HepG2 (cell line): ENCODE data around the gene CYP27B1. TPM values are rescaled to one million over a fixed set of nuclear protein-coding genes. Genes with fewer than 3 reads are reported as not detected.

Experiments
- BCL6 ChIP-seq: IDR thresholded peaks from 2 replicates; pipeline ENCODE4 v1.6.1; 2016; ENCODE audit warnings: missing genetic modification reagents, missing compliant biosample characterization
- BRCA1 ChIP-seq: sonication (generic); formaldehyde crosslinking; IDR thresholded peaks from 2 replicates; pipeline ENCODE4 v1.4.0; 2020; ENCODE audit warnings: missing genetic modification reagents
- CENPX ChIP-seq: sonication (generic); formaldehyde crosslinking; IDR thresholded peaks from 2 replicates; pipeline ENCODE4 v1.9.0; 2021; ENCODE audit warnings: mild to moderate bottlenecking, missing genetic modification reagents, moderate library complexity
- HOXA3 ChIP-seq: sonication (generic); formaldehyde crosslinking; IDR thresholded peaks from 2 replicates; pipeline ENCODE4 v1.5.0; 2020; ENCODE audit warnings: missing genetic modification reagents
- JUND ChIP-seq: sonication (generic); formaldehyde crosslinking; IDR thresholded peaks from 2 replicates; pipeline ENCODE4 v1.8.0; 2022; ENCODE audit warnings: mild to moderate bottlenecking, missing genetic modification reagents
- PHF21A ChIP-seq: sonication (generic); formaldehyde crosslinking; IDR thresholded peaks from 2 replicates; pipeline ENCODE4 v1.5.0; 2020; ENCODE audit warnings: mild to moderate bottlenecking, missing genetic modification reagents
- RARA ChIP-seq: IDR thresholded peaks from 2 replicates; pipeline ENCODE4 v1.6.1; 2016; ENCODE audit warnings: missing genetic modification reagents, missing compliant biosample characterization
- RFXAP ChIP-seq: sonication (generic); formaldehyde crosslinking; IDR thresholded peaks from 2 replicates; pipeline ENCODE4 v1.4.0; 2020; ENCODE audit warnings: missing genetic modification reagents, borderline replicate concordance
- ZBTB42 ChIP-seq: sonication (generic); formaldehyde crosslinking; IDR thresholded peaks from 2 replicates; pipeline ENCODE4 v1.5.0; 2020; ENCODE audit warnings: mild to moderate bottlenecking, missing genetic modification reagents
- ZFP36L1 ChIP-seq: sonication (generic); formaldehyde crosslinking; IDR thresholded peaks from 2 replicates; pipeline ENCODE4 v1.8.0; 2022; ENCODE audit warnings: mild to moderate bottlenecking, missing genetic modification reagents, moderate library complexity
- ZNF232 ChIP-seq: sonication (generic); formaldehyde crosslinking; IDR thresholded peaks from 2 replicates; pipeline ENCODE4 v1.4.0; 2020; ENCODE audit warnings: missing genetic modification reagents, borderline replicate concordance
- ZNF235 ChIP-seq: sonication (generic); formaldehyde crosslinking; IDR thresholded peaks from 2 replicates; pipeline ENCODE4 v1.8.1; 2023; ENCODE audit warnings: mild to moderate bottlenecking, missing genetic modification reagents, borderline replicate concordance
- ZNF333 ChIP-seq: sonication (generic); formaldehyde crosslinking; IDR thresholded peaks from 2 replicates; pipeline ENCODE4 v1.4.0; 2020; ENCODE audit warnings: mild to moderate bottlenecking, missing genetic modification reagents, borderline replicate concordance
- ZNF337 ChIP-seq: sonication (generic); formaldehyde crosslinking; IDR thresholded peaks from 2 replicates; pipeline ENCODE4 v1.5.1; 2020; ENCODE audit warnings: missing genetic modification reagents, low read depth, mild to moderate bottlenecking, borderline replicate concordance
- ZNF382 ChIP-seq: sonication (generic); formaldehyde crosslinking; IDR thresholded peaks from 2 replicates; pipeline ENCODE4 v1.5.0; 2020; ENCODE audit warnings: missing genetic modification reagents, mild to moderate bottlenecking, borderline replicate concordance
- ZNF546 ChIP-seq: sonication (generic); formaldehyde crosslinking; conservative IDR thresholded peaks from 2 replicates; pipeline ENCODE4 v1.8.1; 2023; ENCODE audit warnings: mild to moderate bottlenecking, missing genetic modification reagents
- ZNF605 ChIP-seq: sonication (generic); formaldehyde crosslinking; IDR thresholded peaks from 2 replicates; pipeline ENCODE4 v1.8.0; 2022; ENCODE audit warnings: mild to moderate bottlenecking, missing genetic modification reagents
- ZNF614 ChIP-seq: IDR thresholded peaks from 2 replicates; pipeline ENCODE4 v1.6.1; 2018; ENCODE audit warnings: missing biosample characterization, missing genetic modification reagents, inconsistent platforms, borderline replicate concordance
- ZNF737 ChIP-seq: sonication (generic); formaldehyde crosslinking; IDR thresholded peaks from 2 replicates; pipeline ENCODE4 v1.5.0; 2020; ENCODE audit warnings: missing genetic modification reagents, mild to moderate bottlenecking, borderline replicate concordance
- ZNF75D ChIP-seq: sonication (generic); formaldehyde crosslinking; IDR thresholded peaks from 2 replicates; pipeline ENCODE4 v1.8.1; 2023; ENCODE audit warnings: missing genetic modification reagents, mild to moderate bottlenecking, borderline replicate concordance
- polyA plus RNA-seq, 8 experiments: library from polyadenylated mRNA; depleted of rRNA in 3 of 8; stranded (reverse) in 7 of 8; unstranded in 1 of 8; fragments of >200 nt; fragmentation: Illumina TruSeq in 4 of 8; extraction: Trizol in 4 of 8; gene quantifications; 2 replicates each; pipeline versions ENCODE4 v1.2.1 to v1.2.3, GENCODE V29; 2011 to 2016; ENCODE audit warnings: low read depth in 4 of 8, missing spikeins in 1 of 8, mixed read lengths in 1 of 8; ENCODE audit not compliant: insufficient read depth in 1 of 8
- total RNA-seq, 5 experiments: library from RNA; depleted of rRNA; stranded (reverse); fragments of >200 nt; fragmentation: Illumina TruSeq; extraction: Trizol; gene quantifications; 2 replicates each; pipeline ENCODE4 v1.2.3, GENCODE V29; 2016; ENCODE audit warnings: low read depth in 1 of 5
- TF ChIP-seq, protein P1 (sequence below): sonication (generic); formaldehyde crosslinking; IDR thresholded peaks from 2 replicates; pipeline ENCODE4 v1.4.0; 2020; ENCODE audit warnings: missing genetic modification reagents
- TF ChIP-seq, protein P2 (sequence below): sonication (generic); formaldehyde crosslinking; IDR thresholded peaks from 2 replicates; pipeline ENCODE4 v1.8.1; 2023; ENCODE audit warnings: mild to moderate bottlenecking, missing genetic modification reagents
- TF ChIP-seq, protein P3 (sequence below): IDR thresholded peaks from 2 replicates; pipeline ENCODE4 v1.6.1; 2012; ENCODE audit warnings: inconsistent platforms
- TF ChIP-seq, protein P4 (sequence below): sonication (generic); formaldehyde crosslinking; IDR thresholded peaks from 2 replicates; pipeline ENCODE4 v1.8.0; 2023; ENCODE audit warnings: mild to moderate bottlenecking, missing genetic modification reagents
- TF ChIP-seq, protein P5 (sequence below): sonication (generic); formaldehyde crosslinking; IDR thresholded peaks from 2 replicates; pipeline ENCODE4 v1.4.0; 2020; ENCODE audit warnings: missing genetic modification reagents

Gene CYP27B1
- total and polyA plus RNA-seq, 2 of the 13 experiments (the other 11 are each of a cell fraction or from before 2014, with no cell fraction given): 2.3 to 3.0 TPM

DNA sequence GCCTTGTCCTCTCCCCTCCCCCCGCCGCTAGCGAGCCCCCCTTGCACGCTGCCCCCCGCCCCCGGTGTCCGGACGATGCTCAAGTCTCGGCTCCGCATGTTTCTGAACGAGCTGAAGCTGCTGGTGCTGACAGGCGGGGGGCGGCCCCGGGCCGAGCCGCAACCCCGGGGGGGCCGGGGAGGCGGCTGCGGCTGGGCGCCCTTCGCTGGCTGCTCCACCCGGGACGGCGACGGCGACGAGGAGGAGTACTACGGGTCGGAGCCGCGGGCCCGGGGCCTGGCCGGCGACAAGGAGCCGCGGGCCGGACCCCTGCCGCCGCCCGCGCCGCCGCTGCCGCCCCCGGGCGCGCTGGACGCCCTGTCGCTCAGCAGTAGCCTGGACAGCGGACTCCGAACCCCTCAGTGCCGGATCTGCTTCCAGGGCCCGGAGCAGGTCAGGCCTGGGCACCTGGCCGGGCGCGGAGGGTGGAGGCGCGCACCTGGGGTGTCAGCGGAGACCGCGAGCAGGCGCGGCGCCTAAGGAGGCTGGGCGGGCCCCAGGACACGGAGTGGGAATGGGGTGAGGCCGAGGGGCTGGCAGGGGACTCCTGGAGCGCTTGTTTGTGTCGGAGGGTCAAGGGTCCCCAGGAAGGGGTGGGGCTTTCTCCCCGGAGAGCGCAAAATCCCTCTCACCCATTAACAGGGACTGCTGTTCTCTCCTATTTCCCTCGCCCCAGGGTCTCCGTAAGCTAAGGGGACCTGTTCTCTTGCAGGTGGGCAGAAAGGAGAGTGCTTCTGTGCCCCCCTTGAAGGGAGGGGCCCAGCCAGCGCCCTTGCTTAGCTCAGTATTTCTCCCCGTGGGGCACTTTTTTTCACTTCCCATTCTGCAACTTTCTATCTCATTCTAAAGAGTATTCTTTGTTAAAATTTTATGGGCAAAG is 11.2 kb downstream of the CYP27B1 start (continued):
- TF ChIP-seq, protein P1, sequence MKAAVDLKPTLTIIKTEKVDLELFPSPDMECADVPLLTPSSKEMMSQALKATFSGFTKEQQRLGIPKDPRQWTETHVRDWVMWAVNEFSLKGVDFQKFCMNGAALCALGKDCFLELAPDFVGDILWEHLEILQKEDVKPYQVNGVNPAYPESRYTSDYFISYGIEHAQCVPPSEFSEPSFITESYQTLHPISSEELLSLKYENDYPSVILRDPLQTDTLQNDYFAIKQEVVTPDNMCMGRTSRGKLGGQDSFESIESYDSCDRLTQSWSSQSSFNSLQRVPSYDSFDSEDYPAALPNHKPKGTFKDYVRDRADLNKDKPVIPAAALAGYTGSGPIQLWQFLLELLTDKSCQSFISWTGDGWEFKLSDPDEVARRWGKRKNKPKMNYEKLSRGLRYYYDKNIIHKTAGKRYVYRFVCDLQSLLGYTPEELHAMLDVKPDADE (CRISPR knock-in tag): 0 out of 2 replicates have a peak, but pooled peaks have one; percentile 40
- TF ChIP-seq ZNF605 (CRISPR knock-in tag) (peak; percentile 38; the same call in 1 of the 2 replicates), ZNF614 (CRISPR knock-in tag) (0 out of 2 replicates have a peak, but pooled peaks have one; percentile 19), ZNF235 (CRISPR knock-in tag) (no peak), ZFP36L1 (CRISPR knock-in tag) (no peak), ZNF333 (CRISPR knock-in tag) (peak; percentile 70; the same call in 1 of the 2 replicates), ZNF737 (CRISPR knock-in tag) (0 out of 2 replicates have a peak, but pooled peaks have one; percentile 33), ZNF75D (CRISPR knock-in tag) (no peak), ZNF546 (peak; percentile 49; the same call in 1 of the 2 replicates), CENPX (CRISPR knock-in tag) (no peak), ZBTB42 (peak; percentile 52; the same call in 1 of the 2 replicates), RARA (CRISPR knock-in tag) (0 out of 2 replicates have a peak, but pooled peaks have one; percentile 25), ZNF382 (CRISPR knock-in tag) (no peak), JUND (CRISPR knock-in tag) (no peak), HOXA3 (CRISPR knock-in tag) (peak; percentile 66), RFXAP (0 out of 2 replicates have a peak, but pooled peaks have one; percentile 49), BCL6 (CRISPR knock-in tag) (0 out of 2 replicates have a peak, but pooled peaks have one; percentile 33), ZNF232 (CRISPR knock-in tag) (peak; percentile 66; the same call in 1 of the 2 replicates), BRCA1 (CRISPR knock-in tag) (no peak), ZNF337 (no peak), PHF21A (CRISPR knock-in tag) (peak; percentile 56; the same call in 1 of the 2 replicates)
- TF ChIP-seq, protein P2, sequence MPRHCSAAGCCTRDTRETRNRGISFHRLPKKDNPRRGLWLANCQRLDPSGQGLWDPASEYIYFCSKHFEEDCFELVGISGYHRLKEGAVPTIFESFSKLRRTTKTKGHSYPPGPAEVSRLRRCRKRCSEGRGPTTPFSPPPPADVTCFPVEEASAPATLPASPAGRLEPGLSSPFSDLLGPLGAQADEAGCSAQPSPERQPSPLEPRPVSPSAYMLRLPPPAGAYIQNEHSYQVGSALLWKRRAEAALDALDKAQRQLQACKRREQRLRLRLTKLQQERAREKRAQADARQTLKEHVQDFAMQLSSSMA (CRISPR knock-in tag): no peak
- TF ChIP-seq, protein P3, sequence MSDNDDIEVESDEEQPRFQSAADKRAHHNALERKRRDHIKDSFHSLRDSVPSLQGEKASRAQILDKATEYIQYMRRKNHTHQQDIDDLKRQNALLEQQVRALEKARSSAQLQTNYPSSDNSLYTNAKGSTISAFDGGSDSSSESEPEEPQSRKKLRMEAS: peak; percentile 44; the same call in 1 of the 2 replicates
- TF ChIP-seq, protein P4, sequence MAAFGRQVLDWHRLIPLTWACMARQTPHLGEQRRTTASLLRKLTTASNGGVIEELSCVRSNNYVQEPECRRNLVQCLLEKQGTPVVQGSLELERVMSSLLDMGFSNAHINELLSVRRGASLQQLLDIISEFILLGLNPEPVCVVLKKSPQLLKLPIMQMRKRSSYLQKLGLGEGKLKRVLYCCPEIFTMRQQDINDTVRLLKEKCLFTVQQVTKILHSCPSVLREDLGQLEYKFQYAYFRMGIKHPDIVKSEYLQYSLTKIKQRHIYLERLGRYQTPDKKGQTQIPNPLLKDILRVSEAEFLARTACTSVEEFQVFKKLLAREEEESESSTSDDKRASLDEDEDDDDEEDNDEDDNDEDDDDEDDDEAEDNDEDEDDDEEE (CRISPR knock-in tag): no peak
- TF ChIP-seq, protein P5, sequence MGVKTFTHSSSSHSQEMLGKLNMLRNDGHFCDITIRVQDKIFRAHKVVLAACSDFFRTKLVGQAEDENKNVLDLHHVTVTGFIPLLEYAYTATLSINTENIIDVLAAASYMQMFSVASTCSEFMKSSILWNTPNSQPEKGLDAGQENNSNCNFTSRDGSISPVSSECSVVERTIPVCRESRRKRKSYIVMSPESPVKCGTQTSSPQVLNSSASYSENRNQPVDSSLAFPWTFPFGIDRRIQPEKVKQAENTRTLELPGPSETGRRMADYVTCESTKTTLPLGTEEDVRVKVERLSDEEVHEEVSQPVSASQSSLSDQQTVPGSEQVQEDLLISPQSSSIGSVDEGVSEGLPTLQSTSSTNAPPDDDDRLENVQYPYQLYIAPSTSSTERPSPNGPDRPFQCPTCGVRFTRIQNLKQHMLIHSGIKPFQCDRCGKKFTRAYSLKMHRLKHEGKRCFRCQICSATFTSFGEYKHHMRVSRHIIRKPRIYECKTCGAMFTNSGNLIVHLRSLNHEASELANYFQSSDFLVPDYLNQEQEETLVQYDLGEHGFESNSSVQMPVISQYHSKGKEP (CRISPR knock-in tag): no peak
